Upper lobe of right lung (tissue), 1 donor: ENCODE results near the gene RTCA. TPM values are rescaled to one million over a fixed set of nuclear protein-coding genes. Genes with fewer than 3 reads are reported as not detected.

ENCODE experiments used
- ATAC-seq: fragments of 200-7000 bp; cut with Tn5 transposase; one replicate; pipeline ENCODE4 v1.9.1; 2020; ENCODE audit warnings: mild to moderate bottlenecking, moderate library complexity
- DNase-seq: peaks from one replicate; pipeline ENCODE4 v3.0.0-alpha.2; 2020
- H3K27ac ChIP-seq: fragments of 200-600 bp; one replicate; pipeline ENCODE4 v1.8.0; 2022
- H3K27me3 ChIP-seq: fragments of 200-600 bp; one replicate; pipeline ENCODE4 v1.8.0; 2022; ENCODE audit warnings: mild to moderate bottlenecking
- H3K36me3 ChIP-seq: fragments of 200-600 bp; one replicate; pipeline ENCODE4 v1.8.0; 2022
- H3K4me1 ChIP-seq: fragments of 200-600 bp; one replicate; pipeline ENCODE4 v1.8.0; 2022
- H3K4me3 ChIP-seq: fragments of 200-600 bp; one replicate; pipeline ENCODE4 v1.8.0; 2022; ENCODE audit warnings: mild to moderate bottlenecking
- H3K9me3 ChIP-seq: fragments of 200-600 bp; one replicate; pipeline ENCODE4 v1.8.0; 2022
- intact Hi-C: fragments of 100-400 bp; cut with DNase I; formaldehyde crosslinking; loops from one replicate; pipeline ENCODE4 v1.11.0; 2022
- microRNA-seq: library from miRNA; unstranded; fragments of <30 nt; microRNA quantifications from one replicate; pipeline ENCODE4 v1.2.0, GENCODE V29; 2020; ENCODE audit warnings: borderline microRNAs expressed
- total RNA-seq: library from RNA; stranded (reverse); fragmentation: NEBNext Ultra II Directional; extraction: Animal tissue kit (Norgen Biotek cat#: 25700); gene quantifications from one replicate; pipeline ENCODE4 v1.2.1, GENCODE V29; 2021
- TF ChIP-seq, protein P1 (sequence below): fragments of 200-600 bp; IDR thresholded peaks from one replicate; pipeline ENCODE4 v1.8.0; 2022; ENCODE audit warnings: antibody characterized with exemption
- donor health status: DM: no; HTN: yes; CAD: no; lungs with severe emphysema.

RTCA gene
- total RNA-seq, 1 donor from 2014 or later: 27.7 TPM

DNA sequence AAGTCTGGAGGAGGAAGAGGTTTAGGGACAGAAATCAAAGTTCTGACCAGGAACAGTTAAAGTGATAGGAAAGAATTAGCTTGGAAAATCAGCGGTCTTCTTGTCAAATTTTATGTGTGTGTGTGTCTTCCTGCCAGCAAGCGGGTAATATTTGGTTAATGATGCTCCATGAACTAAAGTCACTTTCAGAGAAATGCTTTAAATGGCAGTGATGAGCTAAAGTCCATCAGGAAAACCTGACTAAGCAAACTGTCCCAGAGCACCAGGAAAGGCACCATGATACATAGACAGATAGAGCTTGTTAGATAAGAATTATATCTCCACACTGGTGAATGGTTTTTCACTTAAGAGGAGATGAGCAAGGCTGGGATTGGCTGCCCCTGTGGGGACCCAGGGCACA is 76.3 kb downstream of the RTCA start:
- ATAC-seq (no peak), DNase-seq (no peak)
- Histone ChIP-seq H3K4me3 (no peak overlapping the region), H3K4me1 (no peaks in the 10 kb centered on the region), H3K36me3 (no peaks in the 10 kb centered on the region), H3K27me3 (no peaks in the 10 kb centered on the region), H3K27ac (no peak overlapping the region), H3K9me3 (no peaks in the 10 kb centered on the region)
- intact Hi-C loops: no loop called here
- TF ChIP-seq, protein P1, sequence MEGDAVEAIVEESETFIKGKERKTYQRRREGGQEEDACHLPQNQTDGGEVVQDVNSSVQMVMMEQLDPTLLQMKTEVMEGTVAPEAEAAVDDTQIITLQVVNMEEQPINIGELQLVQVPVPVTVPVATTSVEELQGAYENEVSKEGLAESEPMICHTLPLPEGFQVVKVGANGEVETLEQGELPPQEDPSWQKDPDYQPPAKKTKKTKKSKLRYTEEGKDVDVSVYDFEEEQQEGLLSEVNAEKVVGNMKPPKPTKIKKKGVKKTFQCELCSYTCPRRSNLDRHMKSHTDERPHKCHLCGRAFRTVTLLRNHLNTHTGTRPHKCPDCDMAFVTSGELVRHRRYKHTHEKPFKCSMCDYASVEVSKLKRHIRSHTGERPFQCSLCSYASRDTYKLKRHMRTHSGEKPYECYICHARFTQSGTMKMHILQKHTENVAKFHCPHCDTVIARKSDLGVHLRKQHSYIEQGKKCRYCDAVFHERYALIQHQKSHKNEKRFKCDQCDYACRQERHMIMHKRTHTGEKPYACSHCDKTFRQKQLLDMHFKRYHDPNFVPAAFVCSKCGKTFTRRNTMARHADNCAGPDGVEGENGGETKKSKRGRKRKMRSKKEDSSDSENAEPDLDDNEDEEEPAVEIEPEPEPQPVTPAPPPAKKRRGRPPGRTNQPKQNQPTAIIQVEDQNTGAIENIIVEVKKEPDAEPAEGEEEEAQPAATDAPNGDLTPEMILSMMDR: no peak

Small RNA genes lying within 50 kb of the gene (microRNA-seq; reads per million reads assigned to microRNA genes)
- gene MIR553: not detected

Other genes with a start within 250 kb of the RTCA start
- 2.4 TPM for gene SASS6, start 133.3 kb upstream of the RTCA start, total RNA-seq
- 12.4 TPM for gene TRMT13, start 133.1 kb upstream of the RTCA start, total RNA-seq
- gene LRRC39, start 88.0 kb upstream of the RTCA start, total RNA-seq: 0.58 TPM
- 15.7 TPM for gene DBT, start 16.4 kb upstream of the RTCA start, total RNA-seq
- 12.0 TPM for gene CDC14A, start 86.3 kb downstream of the RTCA start, total RNA-seq